DND-41 (cell line): ENCODE results near the gene KRTAP2-3.

Source experiments
- CTCF ChIP-seq: IDR thresholded peaks from 2 replicates; pipeline ENCODE4 v1.5.1; 2012; ENCODE audit warnings: borderline replicate concordance, low read length, moderate library complexity, mild to moderate bottlenecking; ENCODE audit not compliant: poor library complexity, severe bottlenecking; ENCODE audit errors: extremely low read depth
- EZH2 ChIP-seq: IDR thresholded peaks from 3 replicates; pipeline ENCODE4 v1.6.1; 2012; ENCODE audit warnings: borderline replicate concordance, low read depth, mild to moderate bottlenecking, moderate library complexity, low read length, inconsistent platforms; ENCODE audit not compliant: severe bottlenecking

DNA sequence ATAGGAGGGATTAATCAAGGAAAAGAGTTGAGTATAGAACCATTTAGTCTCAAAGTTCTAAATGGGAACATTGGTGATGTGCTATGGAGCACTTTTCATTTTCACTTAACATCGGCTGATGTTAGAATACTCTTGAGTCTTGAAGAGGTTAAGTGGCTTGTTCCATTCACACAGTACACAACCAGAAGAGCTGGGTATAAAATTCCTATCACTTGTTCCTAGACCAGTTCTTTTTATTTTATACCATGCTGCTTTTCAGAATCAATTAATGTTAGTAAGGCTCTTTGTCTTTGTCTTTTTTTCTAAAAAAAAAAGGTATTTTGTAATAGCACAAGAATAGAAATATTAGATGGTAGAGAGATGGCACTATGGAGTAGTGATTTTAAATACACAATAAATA is 17.0 kb downstream of the KRTAP2-3 start:
- no peak for TF ChIP-seq CTCF
- TF ChIP-seq EZH2, result no peak
